Stimulated activated CD4-positive, alpha-beta T cell treated with anti-CD3 and anti-CD28 coated beads, Interleukin-15, amount 100 ng/mL, for 1 hour (primary cell): ENCODE results near the gene CDH18.

ENCODE experiments used
- DNase-seq, 2 donors: peaks; one replicate each; pipeline ENCODE4 v3.0.0-alpha.2; 2020; ENCODE audit warnings: low read depth in 1 of 2, low spot score in 1 of 2

The CDH18 gene

GRCh38 chr5:19492861-19493260 lies 495.1 kb downstream of the CDH18 start:
- DNase-seq: no peak

GRCh38 chr5:19488786-19489185 lies 499.2 kb downstream of the CDH18 start:
- DNase-seq: no peak

- no peak for DNase-seq
Measured at GRCh38 chr5:19487480-19487879, 500.5 kb downstream of the CDH18 start.

DNA sequence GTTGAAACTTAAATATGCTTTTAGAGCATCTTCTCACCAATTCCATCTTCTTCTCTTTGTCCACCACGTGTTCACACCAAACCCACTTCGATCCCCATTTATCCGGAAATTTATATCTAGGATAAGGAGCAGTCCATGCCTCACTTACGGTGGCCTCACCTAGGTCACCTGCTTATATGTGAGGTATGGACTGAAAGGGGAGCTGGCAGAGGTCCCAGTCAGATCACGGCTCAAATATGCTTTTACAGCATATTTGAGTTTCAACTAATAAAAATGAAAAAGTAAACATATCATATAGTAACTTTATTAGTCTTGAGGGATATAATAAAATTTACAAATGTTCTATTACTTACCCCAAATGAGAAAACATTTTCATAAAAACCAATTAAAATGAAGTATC lies 508.4 kb downstream of the CDH18 start:
- DNase-seq: no peak

DNA sequence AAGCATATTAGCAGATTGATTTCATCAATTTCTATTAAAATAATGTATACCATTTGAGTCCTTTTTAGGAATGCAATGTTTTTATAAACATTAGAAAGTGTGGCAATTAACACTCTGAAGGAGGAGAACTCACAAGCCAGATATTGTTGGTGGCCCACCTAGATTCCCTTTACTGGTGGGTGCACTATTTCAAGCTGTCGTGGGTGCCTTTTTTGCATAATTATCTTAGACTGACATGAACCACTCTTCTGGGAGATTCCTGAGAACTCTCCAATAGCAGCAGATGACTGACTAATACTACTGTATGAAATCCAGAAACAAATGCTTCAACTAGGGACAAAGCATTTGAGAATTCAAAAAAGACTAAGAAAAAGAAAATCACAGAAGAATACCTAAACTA lies 526.0 kb downstream of the CDH18 start:
- no peak for DNase-seq

GRCh38 chr5:19424506-19424905 lies 563.5 kb downstream of the CDH18 start:
- no peak for DNase-seq
